Stomach (tissue), 9 donors: ENCODE data around the gene PHKA2. TPM values are rescaled to one million over a fixed set of nuclear protein-coding genes. Genes with fewer than 3 reads are reported as not detected.

Experiments used
- DNase-seq, 2 donors: peaks; one replicate each; pipeline versions ENCODE4 v3.0.0 to v3.0.0-alpha.2; 2013 to 2019
- H3K27ac ChIP-seq, 5 donors: fragments of 200-600 bp in 4 of 5; sonication (generic) in 4 of 5; one replicate each; pipeline ENCODE4 v1.5.1; 2013 to 2019; ENCODE audit warnings: mild to moderate bottlenecking in 1 of 5, moderate library complexity in 1 of 5
- H3K27me3 ChIP-seq, 3 donors: fragments of 200-600 bp; sonication (generic); one replicate each; pipeline ENCODE4 v1.5.1; 2017 to 2019; ENCODE audit warnings: mixed run types in 1 of 3
- H3K36me3 ChIP-seq, 4 donors: fragments of 200-600 bp; sonication (generic); 1 replicate in 3 of 4; 2 replicates in 1 of 4; pipeline ENCODE4 v1.5.1; 2016 to 2019
- H3K4me1 ChIP-seq, 4 donors: fragments of 200-600 bp; sonication (generic); one replicate each; pipeline ENCODE4 v1.5.1; 2016 to 2019
- H3K4me3 ChIP-seq, 4 donors: fragments of 200-600 bp; sonication (generic) in 3 of 4; one replicate each; pipeline ENCODE4 v1.5.1; 2016 to 2019; ENCODE audit warnings: mild to moderate bottlenecking in 1 of 4
- H3K9me3 ChIP-seq, 4 donors: fragments of 200-600 bp; sonication (generic); one replicate each; pipeline ENCODE4 v1.5.1; 2016 to 2019
- EP300 ChIP-seq: sonication (generic); formaldehyde crosslinking; IDR thresholded peaks from one replicate; pipeline ENCODE4 v1.6.1; 2017; ENCODE audit warnings: antibody characterized with exemption
- POLR2A ChIP-seq, 4 donors: fragments of 450-650 bp; IDR thresholded peaks; one replicate each; pipeline ENCODE4 v1.6.1; 2016; ENCODE audit warnings: antibody characterized with exemption in 4 of 4, control low read depth in 2 of 4, mild to moderate bottlenecking in 1 of 4, moderate library complexity in 1 of 4
- POLR2AphosphoS5 ChIP-seq, 3 donors: sonication (generic); formaldehyde crosslinking; IDR thresholded peaks; one replicate each; pipeline ENCODE4 v1.6.1; 2016; ENCODE audit warnings: antibody characterized with exemption in 3 of 3
- WGBS, 5 donors: extraction: QIAGEN DNeasy Blood & Tissue Kit in 3 of 5; methylation state at CpG; one replicate each; pipeline versions ENCODE4 v1.1.5 to v1.1.7; 2013 to 2018; 5-methylcytosine and 5-hydroxymethylcytosine counted together
- intact Hi-C: fragments of 100-400 bp; cut with DNase I; formaldehyde crosslinking; loops from one replicate; pipeline ENCODE4 v1.15.1; 2023; ENCODE audit warnings: low total_unique reads
- polyA plus RNA-seq, 3 donors: library from polyadenylated mRNA; stranded (reverse); fragments of 200-250 nt; gene quantifications; one replicate each; pipeline ENCODE4 v1.2.3, GENCODE V29; 2013
- total RNA-seq, 5 donors: library from RNA; depleted of rRNA; stranded (reverse); fragments of >200 nt; gene quantifications; one replicate each; pipeline versions ENCODE4 v1.1.0 to v1.2.3, GENCODE V29; 2014 to 2016
- TF ChIP-seq, protein P1 (sequence below), 7 experiments: fragments of 450-650 bp in 4 of 7; fragments of 200-600 bp in 3 of 7; sonication (generic) in 3 of 7; IDR thresholded peaks; one replicate each; pipeline ENCODE4 v1.5.1; 2016 to 2019; ENCODE audit warnings: antibody characterized with exemption in 7 of 7, control low read depth in 2 of 7, mild to moderate bottlenecking in 1 of 7
- donor health status: healthy with polysubstance abuse.
- donor health status: Bipolar disorder and iron deficiency.
- donor health status: healthy.

The PHKA2 gene
- total and polyA plus RNA-seq, 8 donors: 10.5 to 63.4 (median 15.5) TPM

DNA sequence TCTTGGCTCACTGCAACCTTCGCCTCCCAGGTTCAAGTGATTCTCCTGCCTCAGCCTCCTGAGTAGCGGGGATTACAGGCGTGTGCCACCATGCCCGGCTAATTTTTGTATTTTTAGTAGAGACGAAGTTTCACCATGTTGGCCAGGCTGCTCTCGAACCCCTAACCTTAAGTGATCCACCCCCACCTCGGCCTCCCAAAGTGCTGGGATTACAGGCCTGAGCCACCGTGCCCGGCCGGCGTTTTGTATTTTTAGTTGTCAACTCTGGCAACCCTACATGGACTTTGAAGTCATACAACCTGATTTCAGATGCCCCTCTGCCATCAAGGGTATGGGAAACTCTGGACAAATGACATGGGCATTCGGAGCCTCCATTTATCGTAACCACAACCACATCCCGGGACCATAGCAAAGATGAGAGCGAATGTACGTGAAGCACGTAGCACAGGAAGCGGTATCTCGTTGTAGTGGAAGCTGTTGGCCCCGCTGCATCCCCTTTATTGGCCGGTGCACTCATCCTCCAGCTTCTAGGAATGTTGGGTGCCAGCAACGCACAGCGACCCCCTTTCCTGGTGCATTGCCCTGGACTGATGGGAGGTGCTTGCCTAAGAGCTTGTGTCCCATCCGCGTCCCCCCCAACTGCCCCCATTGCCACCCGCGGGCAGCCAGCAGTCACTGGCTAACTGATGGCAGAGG, 109.2 kb downstream of the PHKA2 start:
- no peak for DNase-seq
- Histone ChIP-seq H3K9me3 (no peaks in the 10 kb centered on the region), H3K4me1 (peaks cover 0 to 18% (median 10%) of the 10 kb centered on the region in 4 donors), H3K36me3 (no peaks in the 10 kb centered on the region), H3K4me3 (no peak overlapping the region), H3K27me3 (peaks cover 0 to 4% (median 0%) of the 10 kb centered on the region in 3 donors), H3K27ac (no peak overlapping the region)
- intact Hi-C loops: no loop called here
- 90 to 98% (median 91%) methylated on average over 9 to 27 of the region's 27 CpGs for WGBS, 5 donors
- TF ChIP-seq POLR2AphosphoS5 (IDR thresholded peaks at IDR 0.05) (no peak), POLR2A (IDR thresholded peaks at IDR 0.05) (no peak), EP300 (no peak)
- TF ChIP-seq, protein P1, sequence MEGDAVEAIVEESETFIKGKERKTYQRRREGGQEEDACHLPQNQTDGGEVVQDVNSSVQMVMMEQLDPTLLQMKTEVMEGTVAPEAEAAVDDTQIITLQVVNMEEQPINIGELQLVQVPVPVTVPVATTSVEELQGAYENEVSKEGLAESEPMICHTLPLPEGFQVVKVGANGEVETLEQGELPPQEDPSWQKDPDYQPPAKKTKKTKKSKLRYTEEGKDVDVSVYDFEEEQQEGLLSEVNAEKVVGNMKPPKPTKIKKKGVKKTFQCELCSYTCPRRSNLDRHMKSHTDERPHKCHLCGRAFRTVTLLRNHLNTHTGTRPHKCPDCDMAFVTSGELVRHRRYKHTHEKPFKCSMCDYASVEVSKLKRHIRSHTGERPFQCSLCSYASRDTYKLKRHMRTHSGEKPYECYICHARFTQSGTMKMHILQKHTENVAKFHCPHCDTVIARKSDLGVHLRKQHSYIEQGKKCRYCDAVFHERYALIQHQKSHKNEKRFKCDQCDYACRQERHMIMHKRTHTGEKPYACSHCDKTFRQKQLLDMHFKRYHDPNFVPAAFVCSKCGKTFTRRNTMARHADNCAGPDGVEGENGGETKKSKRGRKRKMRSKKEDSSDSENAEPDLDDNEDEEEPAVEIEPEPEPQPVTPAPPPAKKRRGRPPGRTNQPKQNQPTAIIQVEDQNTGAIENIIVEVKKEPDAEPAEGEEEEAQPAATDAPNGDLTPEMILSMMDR (IDR thresholded peaks at IDR 0.05): no peak

DNA sequence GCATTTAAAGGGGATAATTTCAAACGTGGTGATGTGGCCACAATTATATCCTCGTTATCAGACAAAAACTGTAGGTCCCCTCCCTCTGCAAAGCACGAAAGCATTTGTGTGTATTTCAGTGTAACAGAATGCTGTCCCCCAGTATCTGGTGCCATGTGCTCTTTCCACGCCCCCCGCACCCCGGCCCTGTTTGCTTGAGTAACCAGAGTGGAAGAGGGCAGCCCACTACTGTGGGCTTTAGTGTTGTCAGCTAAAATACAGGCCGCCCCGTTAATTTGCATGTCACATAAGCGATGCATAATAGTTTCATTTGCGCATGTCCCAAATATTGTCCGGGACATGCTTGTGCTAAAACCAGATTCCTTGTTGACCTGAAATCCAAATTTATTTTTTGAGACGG, 110.1 kb downstream of the PHKA2 start:
- intact Hi-C loops: no loop called here
- no peak for DNase-seq
- Histone ChIP-seq H3K27me3 (peaks cover 0 to 4% (median 0%) of the 10 kb centered on the region in 3 donors), H3K9me3 (no peaks in the 10 kb centered on the region), H3K36me3 (no peaks in the 10 kb centered on the region), H3K4me1 (peaks cover 0 to 18% (median 10%) of the 10 kb centered on the region in 4 donors), H3K27ac (no peak overlapping the region), H3K4me3 (no peak overlapping the region)
- WGBS, 5 donors: 88 to 97% (median 92%) methylated on average over 9 to 12 of the region's 12 CpGs
- TF ChIP-seq POLR2A (IDR thresholded peaks at IDR 0.05) (no peak), POLR2AphosphoS5 (IDR thresholded peaks at IDR 0.05) (no peak), EP300 (no peak)
- TF ChIP-seq, protein P1 (IDR thresholded peaks at IDR 0.05): no peak

DNA sequence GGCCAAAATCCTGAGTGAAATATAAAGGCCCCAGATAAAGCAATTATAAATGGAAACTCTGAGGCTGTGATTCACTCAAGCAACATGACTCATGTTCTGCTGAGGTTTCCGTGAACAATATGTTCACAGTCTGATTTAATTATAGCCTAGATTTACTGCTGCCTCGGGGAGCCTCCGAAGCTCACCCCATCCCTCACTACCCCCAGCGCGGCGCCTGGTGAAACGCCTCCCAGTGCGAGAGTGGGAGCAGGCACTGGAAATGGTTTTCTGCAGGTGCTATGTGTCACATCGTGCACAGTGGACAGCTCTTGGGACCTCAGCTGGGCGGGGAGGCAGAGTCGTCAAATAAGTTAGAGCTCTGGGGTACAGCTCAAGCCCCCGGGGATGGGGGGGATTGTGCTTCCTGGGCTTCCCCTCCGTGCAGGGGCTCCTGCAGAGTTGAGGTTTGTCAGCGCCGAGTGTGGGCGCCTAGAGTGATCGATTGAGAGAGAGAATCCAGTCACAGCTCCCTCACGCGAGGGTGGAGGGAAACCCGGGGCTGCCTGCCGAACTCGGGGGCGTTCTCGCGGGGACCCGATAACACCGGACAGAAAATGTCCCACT, 110.6 kb downstream of the PHKA2 start:
- H3K36me3 ChIP-seq: no peaks in the 10 kb centered on the region
- peaks cover 0 to 18% (median 10%) of the 10 kb centered on the region in 4 donors for H3K4me1 ChIP-seq
- TF ChIP-seq POLR2AphosphoS5 (IDR thresholded peaks at IDR 0.05) (no peak), POLR2A (IDR thresholded peaks at IDR 0.05) (no peak), EP300 (no peak)
- TF ChIP-seq, protein P1 (IDR thresholded peaks at IDR 0.05): no peak
- no peak overlapping the region for H3K4me3 ChIP-seq
- intact Hi-C loops: no loop called here
- DNase-seq: peak in 1 of 2 donors; percentile 41
- peaks cover 0 to 4% (median 0%) of the 10 kb centered on the region in 3 donors for H3K27me3 ChIP-seq
- 68 to 81% (median 79%) methylated on average over 12 to 27 of the region's 27 CpGs for WGBS, 5 donors
- peak overlapping the region in 1 of 5 donors; percentile 48 for H3K27ac ChIP-seq
- no peaks in the 10 kb centered on the region for H3K9me3 ChIP-seq

DNA sequence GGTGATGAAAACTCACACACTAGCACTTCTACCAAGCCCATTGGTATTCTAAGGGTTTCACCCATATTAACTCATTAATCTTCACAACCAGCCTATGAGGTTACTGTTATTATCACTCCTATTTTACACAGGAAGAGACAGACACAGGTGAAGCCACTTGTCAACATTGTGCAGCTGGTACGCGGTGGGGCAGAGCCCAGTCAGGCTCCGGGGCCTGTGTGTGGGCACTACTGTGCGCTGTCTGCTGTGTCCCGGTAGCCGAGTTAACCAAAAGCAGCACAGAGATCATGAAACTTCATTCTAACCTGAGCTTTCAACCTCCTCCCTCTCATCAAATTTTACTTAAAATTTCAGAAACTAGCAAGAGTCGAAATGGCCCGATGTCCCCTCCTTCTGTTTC, 111.3 kb downstream of the PHKA2 start:
- H3K9me3 ChIP-seq: no peaks in the 10 kb centered on the region
- peaks cover 0 to 4% (median 0%) of the 10 kb centered on the region in 3 donors for H3K27me3 ChIP-seq
- H3K27ac ChIP-seq: peak overlapping the region in 1 of 5 donors; percentile 48
- H3K4me3 ChIP-seq: no peak overlapping the region
- 76 to 92% (median 88%) methylated on average over 8 of the region's 8 CpGs for whole genome bisulfite sequencing, 5 donors
- intact Hi-C loops: no loop called here
- no peaks in the 10 kb centered on the region for H3K36me3 ChIP-seq
- H3K4me1 ChIP-seq: peaks cover 0 to 18% (median 10%) of the 10 kb centered on the region in 4 donors
- no peak for DNase-seq
- TF ChIP-seq POLR2AphosphoS5 (IDR thresholded peaks at IDR 0.05) (no peak), POLR2A (IDR thresholded peaks at IDR 0.05) (no peak), EP300 (no peak)
- TF ChIP-seq, protein P1 (IDR thresholded peaks at IDR 0.05): no peak
